H1 (cell line): ENCODE results near the gene HSPA1B. TPM values are rescaled to one million over a fixed set of nuclear protein-coding genes. Genes with fewer than 3 reads are reported as not detected.

ENCODE experiments used
- ASH2L ChIP-seq: fragments of 200-600, 300-600 bp; sonication (generic); IDR thresholded peaks from one replicate; pipeline ENCODE4 v1.7.1; 2017; ENCODE audit warnings: low read length
- BRCA1 ChIP-seq: IDR thresholded peaks from 2 replicates; pipeline ENCODE4 v1.6.1; 2012; ENCODE audit warnings: low read depth, low read length, improper control_type of control experiment
- FOSL1 ChIP-seq: IDR thresholded peaks from 2 replicates; pipeline ENCODE4 v1.6.1; 2011; ENCODE audit warnings: mild to moderate bottlenecking, low read depth, low read length, moderate library complexity; ENCODE audit not compliant: insufficient read depth
- HDAC6 ChIP-seq: IDR thresholded peaks from one replicate; pipeline ENCODE4 v1.7.1; 2012; ENCODE audit warnings: low read depth, mild to moderate bottlenecking, inconsistent platforms, low read length, moderate library complexity
- KDM4A ChIP-seq: IDR thresholded peaks from one replicate; pipeline ENCODE4 v1.7.1; 2012; ENCODE audit warnings: low read depth, mild to moderate bottlenecking, moderate library complexity, low read length, inconsistent platforms; ENCODE audit not compliant: severe bottlenecking
- MAFK ChIP-seq: IDR thresholded peaks from 2 replicates; pipeline ENCODE4 v1.6.1; 2012; ENCODE audit warnings: low read depth, mild to moderate bottlenecking, improper control_type of control experiment, low read length
- NANOG ChIP-seq: IDR thresholded peaks from 2 replicates; pipeline ENCODE4 v1.6.1; 2011; ENCODE audit warnings: low read length, low read depth, mild to moderate bottlenecking, inconsistent platforms; ENCODE audit not compliant: insufficient read depth, poor library complexity, severe bottlenecking
- POLR2AphosphoS5 ChIP-seq: IDR thresholded peaks from 2 replicates; pipeline ENCODE4 v1.6.1; 2011; ENCODE audit warnings: low read depth, low read length
- POU5F1 ChIP-seq: IDR thresholded peaks from 2 replicates; pipeline ENCODE4 v1.6.1; 2011; ENCODE audit warnings: low read depth, mild to moderate bottlenecking, low read length, moderate library complexity
- RAD21 ChIP-seq, 2 experiments: IDR thresholded peaks in 1 of 2; conservative IDR thresholded peaks in 1 of 2; 2 replicates each; pipeline ENCODE4 v1.6.1; 2011; ENCODE audit warnings: low read depth in 2 of 2, low read length in 2 of 2, improper control_type of control experiment in 1 of 2, inconsistent platforms in 1 of 2, mild to moderate bottlenecking in 1 of 2, moderate library complexity in 1 of 2
- RBBP5 ChIP-seq: IDR thresholded peaks from 2 replicates; pipeline ENCODE4 v1.7.1; 2012; ENCODE audit warnings: low read depth, mild to moderate bottlenecking, inconsistent platforms, low read length, moderate library complexity, borderline replicate concordance
- RFX5 ChIP-seq: IDR thresholded peaks from 2 replicates; pipeline ENCODE4 v1.6.1; 2011; ENCODE audit warnings: low read depth, low read length, improper control_type of control experiment, borderline replicate concordance
- RNF2 ChIP-seq: fragments of 200-900, 300-1000 bp; sonication (generic); IDR thresholded peaks from 2 replicates; pipeline ENCODE4 v1.7.1; 2016; ENCODE audit warnings: borderline replicate concordance, low read depth, mild to moderate bottlenecking, antibody characterized with exemption, low read length; ENCODE audit not compliant: poor library complexity, severe bottlenecking; ENCODE audit errors: missing control alignments
- SAP30 ChIP-seq: fragments of 300-600 bp; sonication (generic); IDR thresholded peaks from 2 replicates; pipeline ENCODE4 v1.7.1; 2012; ENCODE audit warnings: low read length, moderate library complexity, mild to moderate bottlenecking, inconsistent platforms; ENCODE audit not compliant: insufficient read depth, insufficient replicate concordance
- SIX5 ChIP-seq: IDR thresholded peaks from 2 replicates; pipeline ENCODE4 v1.6.1; 2011; ENCODE audit warnings: mild to moderate bottlenecking, low read depth, low read length
- SP1 ChIP-seq: IDR thresholded peaks from 2 replicates; pipeline ENCODE4 v1.6.1; 2011; ENCODE audit warnings: low read depth, low read length
- SP4 ChIP-seq: IDR thresholded peaks from 2 replicates; pipeline ENCODE4 v1.6.1; 2012; ENCODE audit warnings: low read length, inconsistent platforms
- SRF ChIP-seq: IDR thresholded peaks from 2 replicates; pipeline ENCODE4 v1.6.1; 2011; ENCODE audit warnings: mild to moderate bottlenecking, low read depth, low read length, moderate library complexity
- TCF12 ChIP-seq: IDR thresholded peaks from 2 replicates; pipeline ENCODE4 v1.6.1; 2011; ENCODE audit warnings: low read depth, mild to moderate bottlenecking, low read length
- YY1 ChIP-seq: IDR thresholded peaks from 2 replicates; pipeline ENCODE4 v1.6.1; 2011; ENCODE audit warnings: low read depth, mild to moderate bottlenecking, low read length
- polyA plus RNA-seq, 7 experiments: library from polyadenylated mRNA; depleted of rRNA in 3 of 7; stranded (reverse) in 5 of 7; unstranded in 2 of 7; fragments of >200 nt in 5 of 7; fragments of 200-250 nt in 2 of 7; gene quantifications; 1 replicate in 5 of 7; 2 replicates in 1 of 7; 4 replicates in 1 of 7; pipeline versions ENCODE4 v1.2.1 to v1.2.3, GENCODE V29; 2011 to 2013; ENCODE audit warnings: missing spikeins in 2 of 7, mixed read lengths in 2 of 7
- total RNA-seq: library from RNA; stranded (reverse); fragmentation: NEBNext Ultra II Directional; extraction: Animal tissue kit (Norgen Biotek cat#: 25700); gene quantifications from 2 replicates; pipeline ENCODE4 v1.2.1, GENCODE V29; 2021
- TF ChIP-seq, protein P1 (sequence below): IDR thresholded peaks from 2 replicates; pipeline ENCODE4 v1.6.1; 2012; ENCODE audit warnings: low read length, inconsistent platforms
- TF ChIP-seq, protein P2 (sequence below): IDR thresholded peaks from 2 replicates; pipeline ENCODE4 v1.6.1; 2012; ENCODE audit warnings: inconsistent platforms

Gene HSPA1B
- total and polyA plus RNA-seq, 2 of the 8 experiments (the other 6 are each of a cell fraction or from before 2014, with no cell fraction given), result 36.6 to 76.6 TPM

DNA sequence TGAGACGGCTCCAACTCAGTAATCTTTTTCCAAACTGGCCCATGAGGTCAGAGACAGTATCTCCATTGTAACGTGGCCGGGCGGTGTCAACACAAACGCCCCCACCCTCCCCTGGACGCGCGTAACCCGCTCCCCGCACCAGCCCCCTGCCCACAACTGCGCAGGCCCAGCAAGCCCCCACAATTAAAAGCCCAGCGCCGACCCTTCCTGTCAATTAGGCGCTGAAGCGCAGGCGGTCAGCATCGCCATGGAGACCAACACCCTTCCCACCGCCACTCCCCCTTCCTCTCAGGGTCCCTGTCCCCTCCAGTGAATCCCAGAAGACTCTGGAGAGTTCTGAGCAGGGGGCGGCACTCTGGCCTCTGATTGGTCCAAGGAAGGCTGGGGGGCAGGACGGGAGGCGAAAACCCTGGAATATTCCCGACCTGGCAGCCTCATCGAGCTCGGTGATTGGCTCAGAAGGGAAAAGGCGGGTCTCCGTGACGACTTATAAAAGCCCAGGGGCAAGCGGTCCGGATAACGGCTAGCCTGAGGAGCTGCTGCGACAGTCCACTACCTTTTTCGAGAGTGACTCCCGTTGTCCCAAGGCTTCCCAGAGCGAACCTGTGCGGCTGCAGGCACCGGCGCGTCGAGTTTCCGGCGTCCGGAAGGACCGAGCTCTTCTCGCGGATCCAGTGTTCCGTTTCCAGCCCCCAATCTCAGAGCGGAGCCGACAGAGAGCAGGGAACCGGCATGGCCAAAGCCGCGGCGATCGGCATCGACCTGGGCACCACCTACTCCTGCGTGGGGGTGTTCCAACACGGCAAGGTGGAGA lies 12.3 kb upstream of the HSPA1B start, which contains the start of the genes HSPA1A and HSPA1L (continued):
- TF ChIP-seq, protein P1, sequence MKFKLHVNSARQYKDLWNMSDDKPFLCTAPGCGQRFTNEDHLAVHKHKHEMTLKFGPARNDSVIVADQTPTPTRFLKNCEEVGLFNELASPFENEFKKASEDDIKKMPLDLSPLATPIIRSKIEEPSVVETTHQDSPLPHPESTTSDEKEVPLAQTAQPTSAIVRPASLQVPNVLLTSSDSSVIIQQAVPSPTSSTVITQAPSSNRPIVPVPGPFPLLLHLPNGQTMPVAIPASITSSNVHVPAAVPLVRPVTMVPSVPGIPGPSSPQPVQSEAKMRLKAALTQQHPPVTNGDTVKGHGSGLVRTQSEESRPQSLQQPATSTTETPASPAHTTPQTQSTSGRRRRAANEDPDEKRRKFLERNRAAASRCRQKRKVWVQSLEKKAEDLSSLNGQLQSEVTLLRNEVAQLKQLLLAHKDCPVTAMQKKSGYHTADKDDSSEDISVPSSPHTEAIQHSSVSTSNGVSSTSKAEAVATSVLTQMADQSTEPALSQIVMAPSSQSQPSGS, result no peak
- TF ChIP-seq SP4, result peak; percentile 47; the same call in 1 of the 2 replicates
- no peak for TF ChIP-seq NANOG
- no peak for TF ChIP-seq ASH2L
- no peak for TF ChIP-seq MAFK
- TF ChIP-seq, protein P2, sequence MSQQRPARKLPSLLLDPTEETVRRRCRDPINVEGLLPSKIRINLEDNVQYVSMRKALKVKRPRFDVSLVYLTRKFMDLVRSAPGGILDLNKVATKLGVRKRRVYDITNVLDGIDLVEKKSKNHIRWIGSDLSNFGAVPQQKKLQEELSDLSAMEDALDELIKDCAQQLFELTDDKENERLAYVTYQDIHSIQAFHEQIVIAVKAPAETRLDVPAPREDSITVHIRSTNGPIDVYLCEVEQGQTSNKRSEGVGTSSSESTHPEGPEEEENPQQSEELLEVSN, result no peak
- TF ChIP-seq RBBP5, result no peak
- TF ChIP-seq RNF2, result no peak
- TF ChIP-seq TCF12, result no peak
- TF ChIP-seq SRF, result no peak
- TF ChIP-seq BRCA1, result no peak
- TF ChIP-seq POU5F1, result no peak
- peak; percentile 68; the same call in 1 of the 2 replicates for TF ChIP-seq SP1
- TF ChIP-seq HDAC6, result no peak
- no peak for TF ChIP-seq FOSL1
- TF ChIP-seq RFX5, result no peak
- no peak for TF ChIP-seq RAD21 (IDR thresholded peaks at IDR 0.05 in 1 of 2, conservative IDR thresholded peaks at IDR 0.05 in 1 of 2; ENCODE audit: low read depth in 2 of 2, low read length in 2 of 2)
- peak; percentile 98 for TF ChIP-seq POLR2AphosphoS5
- TF ChIP-seq KDM4A, result no peak
- TF ChIP-seq SAP30, result no peak
- TF ChIP-seq SIX5, result no peak
- TF ChIP-seq YY1, result no peak
